Breast epithelium (tissue), 4 donors: Measurements from ENCODE around the gene CPA2. TPM values are rescaled to one million over a fixed set of nuclear protein-coding genes. Genes with fewer than 3 reads are reported as not detected.
A peak's percentile ranks its signal among the peaks of the same experiment; 100 is the strongest.

Experiments used
- DNase-seq, 2 donors: peaks; one replicate each; pipeline ENCODE4 v3.0.0-alpha.2; 2019; ENCODE audit warnings: low spot score in 2 of 2
- H3K27ac ChIP-seq, 2 donors: fragments of 200-600 bp; sonication (generic) in 1 of 2; one replicate each; pipeline ENCODE4 v1.5.1; 2016 to 2019; ENCODE audit warnings: mild to moderate bottlenecking in 1 of 2
- H3K27me3 ChIP-seq, 2 donors: fragments of 200-600 bp; sonication (generic) in 1 of 2; one replicate each; pipeline versions ENCODE4 v1.5.1 to v1.6.0; 2017 to 2019; ENCODE audit warnings: control low read depth in 1 of 2, mild to moderate bottlenecking in 1 of 2
- H3K36me3 ChIP-seq: fragments of 200-600 bp; one replicate; pipeline ENCODE4 v1.5.1; 2019
- H3K4me1 ChIP-seq, 2 donors: fragments of 200-600 bp; sonication (generic); one replicate each; pipeline ENCODE4 v1.5.1; 2016 to 2019; ENCODE audit warnings: control low read depth in 1 of 2
- H3K4me3 ChIP-seq, 3 donors: fragments of 200-600 bp; sonication (generic); 1 replicate in 2 of 3; 2 replicates in 1 of 3; pipeline ENCODE4 v1.5.1; 2016 to 2019; ENCODE audit warnings: mild to moderate bottlenecking in 3 of 3, moderate library complexity in 2 of 3
- H3K9me3 ChIP-seq, 2 donors: fragments of 200-600 bp; sonication (generic) in 1 of 2; one replicate each; pipeline ENCODE4 v1.5.1; 2016 to 2019; ENCODE audit warnings: control low read depth in 1 of 2
- CTCF ChIP-seq, 3 donors: fragments of 450-650 bp; IDR thresholded peaks; one replicate each; pipeline ENCODE4 v1.5.1; 2016 to 2017; ENCODE audit warnings: antibody characterized with exemption in 3 of 3, mild to moderate bottlenecking in 3 of 3, moderate library complexity in 3 of 3
- POLR2A ChIP-seq: fragments of 450-650 bp; IDR thresholded peaks from one replicate; pipeline ENCODE4 v1.6.1; 2016; ENCODE audit warnings: antibody characterized with exemption, mild to moderate bottlenecking, moderate library complexity
- POLR2AphosphoS5 ChIP-seq, 3 donors: sonication (generic); formaldehyde crosslinking; IDR thresholded peaks; one replicate each; pipeline ENCODE4 v1.6.1; 2017; ENCODE audit warnings: antibody characterized with exemption in 3 of 3
- intact Hi-C: fragments of 100-400 bp; cut with DNase I; formaldehyde crosslinking; loops from one replicate; pipeline ENCODE4 v1.15.1; 2023; ENCODE audit warnings: low total_unique reads
- total RNA-seq, 3 donors: library from RNA; depleted of rRNA; stranded (reverse); fragments of >200 nt; gene quantifications; one replicate each; pipeline ENCODE4 v1.1.0, GENCODE V29; 2016

Gene CPA2
- total RNA-seq, 3 donors from 2014 or later: not detected

- Histone ChIP-seq H3K9me3 (no peaks in the 10 kb centered on the region), H3K27me3 (no peaks in the 10 kb centered on the region), H3K27ac (no peak overlapping the region), H3K36me3 (no peaks in the 10 kb centered on the region), H3K4me1 (no peaks in the 10 kb centered on the region), H3K4me3 (no peak overlapping the region)
- intact Hi-C loops: no loop called here
- TF ChIP-seq CTCF (IDR thresholded peaks at IDR 0.05): no peak
- TF ChIP-seq POLR2A: no peak
- no peak for TF ChIP-seq POLR2AphosphoS5 (IDR thresholded peaks at IDR 0.05)
- DNase-seq: no peak
These were observed 22.2 kb downstream of the CPA2 start for GRCh38 chr7:130288829-130289228.

GRCh38 chr7:130289478-130289877 lies 22.8 kb downstream of the CPA2 start:
- no peak overlapping the region for H3K4me3 ChIP-seq
- TF ChIP-seq POLR2AphosphoS5 (IDR thresholded peaks at IDR 0.05) (no peak), CTCF (IDR thresholded peaks at IDR 0.05) (no peak), POLR2A (no peak)
- H3K9me3 ChIP-seq: no peaks in the 10 kb centered on the region
- intact Hi-C loops: no loop called here
- DNase-seq: no peak
- no peak overlapping the region for H3K27ac ChIP-seq
- H3K36me3 ChIP-seq: no peaks in the 10 kb centered on the region
- H3K4me1 ChIP-seq: peaks cover 0 to 1% of the 10 kb centered on the region in 2 donors
- H3K27me3 ChIP-seq: no peaks in the 10 kb centered on the region

GRCh38 chr7:130290745-130291144 lies 24.1 kb downstream of the CPA2 start:
- H3K36me3 ChIP-seq: no peaks in the 10 kb centered on the region
- H3K9me3 ChIP-seq: no peaks in the 10 kb centered on the region
- H3K27me3 ChIP-seq: no peaks in the 10 kb centered on the region
- DNase-seq: no peak
- no peak overlapping the region for H3K27ac ChIP-seq
- no peak for TF ChIP-seq POLR2AphosphoS5 (IDR thresholded peaks at IDR 0.05)
- no peak for TF ChIP-seq CTCF (IDR thresholded peaks at IDR 0.05)
- TF ChIP-seq POLR2A: no peak
- no peak overlapping the region for H3K4me3 ChIP-seq
- peaks cover 0 to 11% of the 10 kb centered on the region in 2 donors for H3K4me1 ChIP-seq
- intact Hi-C loops: no loop called here

- intact Hi-C loops: no loop called here
- DNase-seq: no peak
- H3K4me3 ChIP-seq: no peak within 1 kb of the TSS
- H3K27me3 ChIP-seq: no peaks in the 10 kb centered on the region
- TF ChIP-seq POLR2AphosphoS5 (IDR thresholded peaks at IDR 0.05) (no peak), CTCF (IDR thresholded peaks at IDR 0.05) (no peak), POLR2A (no peak)
- peak within 1 kb of the TSS in 1 of 2 donors; percentile 57 for H3K27ac ChIP-seq
- H3K9me3 ChIP-seq: no peaks in the 10 kb centered on the region
- no peaks in the 10 kb centered on the region for H3K36me3 ChIP-seq
- H3K4me1 ChIP-seq: peaks cover 0 to 11% of the 10 kb centered on the region in 2 donors
These were observed 26.1 kb downstream of the CPA2 start, which contains the start of gene CPA4 for GRCh38 chr7:130292682-130293257. Gene CPA4, plus strand, starts transcription at chr7:130293161. Its CDS starts 20 bp downstream, at chr7:130293181.

- no peak for TF ChIP-seq POLR2A
- TF ChIP-seq CTCF (IDR thresholded peaks at IDR 0.05): no peak
- no peak for TF ChIP-seq POLR2AphosphoS5 (IDR thresholded peaks at IDR 0.05)
- no peak overlapping the region for H3K27ac ChIP-seq
- intact Hi-C loops: no loop called here
- no peak for DNase-seq
- peaks cover 0 to 11% of the 10 kb centered on the region in 2 donors for H3K4me1 ChIP-seq
- no peaks in the 10 kb centered on the region for H3K36me3 ChIP-seq
- no peaks in the 10 kb centered on the region for H3K9me3 ChIP-seq
- no peak overlapping the region for H3K4me3 ChIP-seq
- H3K27me3 ChIP-seq: no peaks in the 10 kb centered on the region
These were observed 26.9 kb downstream of the CPA2 start for GRCh38 chr7:130293521-130293920.
